ENCODE data around the gene PGRMC2.
"Not testable (repeated sequence)": the region's sequence is repeated elsewhere in the genome, so short reads cannot be mapped to it uniquely, and the experiment has no call there.

Gene PGRMC2

DNA sequence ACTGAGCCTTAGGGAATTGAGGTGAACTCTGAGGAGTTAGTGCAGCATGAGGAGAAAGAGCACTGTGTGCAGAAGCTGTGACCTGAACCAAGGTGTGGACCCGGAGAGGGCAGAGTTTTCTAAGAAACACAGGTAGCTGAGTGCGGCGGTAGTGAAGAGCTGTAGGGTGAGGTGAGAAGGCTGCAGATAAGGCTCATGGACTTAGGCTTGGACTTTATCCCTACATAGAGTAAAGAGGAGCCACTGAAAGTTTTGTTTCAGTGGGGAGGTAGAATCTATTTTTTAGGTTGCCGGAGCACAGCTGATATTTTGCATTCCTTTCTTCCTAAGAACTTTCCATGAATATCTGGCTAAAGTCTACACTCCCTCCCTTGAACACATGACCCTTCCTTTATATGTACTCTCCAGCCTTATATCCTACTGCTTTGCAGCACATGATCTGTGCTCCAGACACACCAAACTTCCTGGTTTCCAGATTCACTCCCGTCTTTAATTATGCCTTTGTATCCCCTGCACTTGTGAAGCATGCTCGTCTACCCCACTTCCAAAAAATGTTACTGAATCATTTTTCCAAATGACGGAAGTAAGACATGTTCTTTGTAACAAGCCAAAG is 10.6 kb upstream of the PGRMC2 start:
- DNase-seq, result no peak

DNA sequence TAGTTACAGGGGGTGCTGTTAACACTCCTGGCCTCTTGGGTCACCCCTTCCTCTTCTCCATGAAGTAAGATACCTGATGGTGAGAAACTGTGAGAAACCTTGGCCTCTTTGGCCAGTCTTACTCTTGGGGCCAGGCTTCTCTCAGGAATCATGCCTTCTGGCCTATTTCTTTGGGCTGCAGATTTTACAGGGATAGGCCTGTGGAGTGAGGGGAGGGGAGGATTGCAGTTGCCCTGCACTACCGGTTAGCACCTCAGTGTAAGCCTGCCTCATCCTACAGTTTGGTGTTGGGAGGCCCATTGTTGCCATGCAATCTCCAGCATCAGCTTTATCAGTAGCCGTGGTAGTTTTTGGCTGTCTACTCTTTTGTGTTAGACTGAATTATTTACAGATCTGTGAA is 7.6 kb upstream of the PGRMC2 start:
- DNase-seq, result no peak

- no peak for DNase-seq
Observed at GRCh38 chr4:128294464-128294863, 6.9 kb upstream of the PGRMC2 start.

- DNase-seq, result no peak
Observed at GRCh38 chr4:128292349-128292748, 4.7 kb upstream of the PGRMC2 start.

DNA sequence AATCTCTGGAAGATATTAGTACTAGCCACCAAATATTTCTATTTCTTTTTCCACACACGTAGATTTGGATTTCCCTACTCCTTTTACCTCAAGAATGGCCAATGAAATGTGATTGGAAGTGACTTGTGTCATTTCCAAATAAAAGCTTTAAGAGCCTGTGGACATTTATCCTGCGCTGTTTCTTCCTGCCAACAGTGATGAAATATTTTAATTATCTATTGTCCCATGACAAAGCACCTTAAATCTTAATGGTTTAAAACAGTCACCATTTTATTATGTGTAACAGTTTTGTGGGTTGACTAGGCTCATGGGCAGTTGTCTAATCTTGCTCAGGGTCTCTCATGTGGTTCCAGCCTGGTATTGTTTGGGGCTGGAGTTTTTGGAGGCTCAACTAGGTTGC is 3.5 kb upstream of the PGRMC2 start:
- DNase-seq, result no peak

DNA sequence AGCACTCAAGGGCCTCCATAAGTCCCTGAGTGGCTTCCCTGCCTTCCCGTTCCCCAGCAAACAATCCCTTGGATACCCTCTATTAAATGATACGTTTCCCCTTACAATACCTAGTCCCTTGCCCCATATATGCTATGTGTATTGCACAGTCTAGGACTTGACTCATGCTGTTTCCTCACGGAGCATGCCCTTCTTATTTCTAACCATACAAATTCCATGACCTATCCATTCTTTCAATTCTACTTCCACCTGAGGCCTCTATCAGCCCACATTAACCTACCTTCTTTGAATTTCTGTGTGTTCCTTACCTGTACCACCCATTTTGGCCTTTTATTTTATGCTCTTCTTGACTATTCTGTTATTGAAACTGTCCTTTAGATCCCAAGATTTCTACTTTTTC is 2.9 kb upstream of the PGRMC2 start:
- no peak for DNase-seq

GRCh38 chr4:128289523-128290158 is 2.0 kb upstream of the PGRMC2 start:
- DNase-seq, result no peak

GRCh38 chr4:128288689-128289106 is 1.1 kb upstream of the PGRMC2 start:
- DNase-seq, result peak; percentile 18

GRCh38 chr4:128287871-128288688 is 467 bp upstream of the PGRMC2 start:
- peak; percentile 99 for DNase-seq

GRCh38 chr4:128286474-128287058 is 1.0 kb downstream of the PGRMC2 start:
- DNase-seq, result peak; percentile 43

DNA sequence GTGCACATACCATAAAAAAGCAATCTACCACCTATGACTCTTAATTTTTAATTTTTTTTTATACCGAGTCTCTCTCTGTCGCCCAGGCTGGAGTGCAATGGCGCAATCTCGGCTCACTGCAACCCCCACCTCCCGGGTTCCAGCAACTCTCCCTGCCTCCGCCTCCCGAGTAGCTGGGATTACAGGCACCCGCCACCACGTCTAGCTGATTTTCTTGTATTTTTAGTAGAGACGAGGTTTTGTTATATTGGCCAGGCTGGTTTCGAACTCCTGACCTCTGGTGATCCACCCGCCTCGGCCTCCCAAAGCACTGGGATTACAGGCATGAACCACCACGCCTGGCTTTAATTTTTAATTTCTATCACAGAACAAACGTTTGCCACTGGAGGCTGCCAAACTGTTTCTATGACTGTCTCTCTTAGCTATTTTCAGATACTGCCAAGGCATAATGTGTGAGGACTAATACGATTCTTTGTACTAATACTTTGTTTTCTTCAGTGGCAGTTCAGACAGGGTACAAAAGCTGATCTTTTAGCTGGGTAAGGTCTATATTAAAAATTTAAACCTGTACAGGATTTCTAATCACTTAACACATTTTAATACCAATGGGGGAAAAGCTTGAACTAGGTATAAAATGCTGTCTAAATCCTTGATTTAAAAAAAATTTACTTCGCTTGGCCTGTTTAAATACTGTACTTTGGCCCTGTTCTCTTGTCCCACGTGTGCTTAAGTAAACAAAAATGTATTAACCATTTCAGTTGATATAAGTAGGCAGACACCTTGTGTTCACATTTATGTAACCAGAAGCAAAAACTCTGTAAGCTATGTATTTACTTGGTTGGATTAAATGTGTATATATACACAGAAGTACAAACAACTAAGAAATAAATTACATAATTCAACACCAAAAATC is 2.3 kb downstream of the PGRMC2 start:
- no peak for DNase-seq

DNA sequence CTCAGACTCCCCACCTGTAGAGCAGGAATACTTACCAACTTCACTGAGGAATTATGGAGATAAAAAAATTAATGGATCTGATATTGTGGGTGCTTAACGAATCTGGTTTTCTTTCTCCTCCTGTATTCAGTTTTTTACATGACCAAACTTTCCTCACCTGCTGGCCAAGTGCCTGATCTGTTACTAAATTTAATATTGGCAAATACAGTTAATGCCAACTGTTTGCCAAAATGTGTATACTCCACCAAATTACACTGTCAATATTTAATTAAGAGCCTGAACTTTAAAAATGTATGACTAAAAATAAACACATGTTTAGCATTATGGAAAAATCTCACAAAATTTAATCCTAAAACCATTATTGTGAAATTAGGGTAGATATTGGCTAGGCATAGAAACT is 3.3 kb downstream of the PGRMC2 start:
- no peak for DNase-seq

DNA sequence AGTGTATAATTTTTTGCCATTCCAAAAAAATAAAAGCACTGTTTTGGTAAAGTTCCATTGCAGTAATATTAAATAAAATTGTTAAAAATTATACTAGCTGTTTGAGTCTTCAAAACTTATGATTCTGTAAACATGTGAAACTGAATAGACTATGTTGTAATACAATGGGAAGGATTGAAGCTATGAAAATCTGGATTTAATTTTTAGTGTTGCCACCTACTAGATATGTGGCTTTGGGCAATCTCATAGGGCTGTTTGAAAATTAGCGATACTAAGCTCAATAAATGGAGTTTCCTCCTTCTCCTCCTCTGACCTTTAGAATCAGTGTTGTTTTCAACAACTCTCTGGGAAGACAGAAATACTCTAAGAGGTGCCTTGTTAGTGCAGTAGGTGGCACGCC is 4.5 kb downstream of the PGRMC2 start:
- no peak for DNase-seq

DNA sequence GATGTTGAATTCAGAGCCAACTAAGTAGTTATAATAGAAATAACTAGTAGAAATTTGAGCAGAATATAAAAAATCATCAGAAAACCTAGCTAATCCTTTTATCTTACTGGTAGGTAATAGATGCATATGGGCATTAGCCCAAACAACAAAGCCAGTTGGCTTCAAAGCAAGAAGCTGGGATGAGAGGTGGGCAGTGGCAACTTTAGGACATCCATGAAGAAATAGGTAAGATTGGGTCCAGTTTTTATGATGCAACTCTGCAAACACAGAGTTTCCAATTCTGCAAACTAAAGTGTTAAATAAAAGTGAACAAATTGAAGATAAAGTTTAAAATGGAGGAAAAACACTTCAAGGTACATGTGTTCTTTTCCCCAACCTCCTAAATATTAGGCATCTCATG is 5.1 kb downstream of the PGRMC2 start:
- DNase-seq, result no peak

DNA sequence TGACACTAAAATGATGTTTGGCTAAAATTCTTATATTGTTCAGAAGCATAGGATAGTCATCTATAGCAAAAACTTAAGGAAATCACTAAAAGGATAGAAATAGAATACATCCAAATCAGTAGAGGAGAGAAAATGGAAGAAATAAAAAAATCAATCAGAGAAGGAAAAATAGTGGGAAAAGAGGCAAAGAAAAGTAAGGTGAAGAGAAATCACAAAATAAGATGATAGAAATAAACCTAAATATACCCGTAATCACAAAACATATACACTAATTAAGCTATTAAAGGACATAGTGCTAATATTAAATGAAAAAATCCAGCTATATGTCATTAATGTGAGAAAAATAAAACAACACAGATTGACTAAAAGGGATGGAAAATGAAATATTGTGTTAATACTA is 6.3 kb downstream of the PGRMC2 start:
- no peak for DNase-seq

DNA sequence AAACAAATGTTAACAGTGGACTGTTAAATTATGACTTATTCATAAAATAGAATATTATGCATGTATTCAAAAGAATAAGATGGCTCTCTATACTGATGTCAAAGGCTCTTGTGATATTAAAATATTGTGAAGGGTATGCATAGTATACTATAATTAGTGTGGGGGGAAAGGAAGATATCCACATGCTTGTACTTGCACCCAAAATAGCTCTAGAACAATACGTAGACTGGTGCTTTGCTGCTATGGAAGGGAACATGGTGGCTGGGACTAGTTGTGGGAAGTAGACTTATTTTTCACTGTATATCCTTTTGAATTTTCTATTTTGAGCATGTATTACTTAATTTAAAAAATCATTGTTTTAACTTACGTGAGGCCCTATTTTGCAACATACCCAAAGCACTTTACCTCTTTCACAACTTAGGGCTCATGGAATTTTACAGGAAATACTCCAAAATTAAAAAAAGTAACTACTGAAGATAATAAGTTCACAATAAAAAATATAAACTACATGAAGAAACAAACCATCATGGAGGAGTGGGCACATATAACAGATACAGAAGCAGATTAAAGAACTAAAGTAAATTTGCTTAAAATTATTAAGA is 7.9 kb downstream of the PGRMC2 start:
- no peak for DNase-seq

DNA sequence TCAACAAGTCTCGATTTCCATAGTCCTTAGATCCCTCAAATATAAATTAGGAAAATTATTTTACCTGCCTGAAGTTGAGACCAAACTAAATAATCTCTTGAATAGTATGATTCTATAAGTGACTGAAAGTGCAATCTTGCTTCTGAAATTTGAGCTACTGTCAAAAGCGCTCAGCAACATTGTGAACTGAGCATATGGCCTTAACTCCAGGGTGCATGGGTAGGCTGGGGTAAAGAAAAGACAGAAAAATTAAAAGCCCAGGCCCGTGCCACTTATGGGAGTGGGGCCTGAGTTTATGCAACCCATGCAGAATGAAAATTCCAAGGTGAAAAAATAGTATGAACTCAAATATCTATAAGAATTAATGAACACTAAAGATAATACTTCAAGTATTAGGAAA is 9.8 kb downstream of the PGRMC2 start:
- no peak for DNase-seq

DNA sequence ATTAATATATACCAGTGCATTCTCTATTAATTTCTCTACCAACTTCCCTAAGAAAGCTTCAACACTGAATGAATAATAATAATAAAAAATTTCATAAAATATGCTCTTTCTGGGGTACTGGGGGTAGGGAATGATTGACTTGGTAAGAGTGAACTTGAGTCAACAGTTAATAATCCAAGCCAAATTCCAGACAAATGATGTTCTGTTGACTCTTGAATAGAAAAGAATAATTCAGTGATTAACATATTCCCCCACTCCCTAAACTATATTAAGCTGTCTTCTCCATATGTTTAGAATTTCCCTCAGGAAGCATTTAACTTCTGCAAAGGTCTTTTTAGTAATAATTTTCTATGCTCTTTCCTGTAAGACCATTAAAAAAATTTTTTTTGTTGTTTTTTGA is 12.3 kb downstream of the PGRMC2 start:
- no peak for DNase-seq

- DNase-seq, result no peak
Observed at GRCh38 chr4:128271551-128271950, 16.1 kb downstream of the PGRMC2 start.

GRCh38 chr4:128268970-128269369 is 18.6 kb downstream of the PGRMC2 start:
- no peak for DNase-seq

DNA sequence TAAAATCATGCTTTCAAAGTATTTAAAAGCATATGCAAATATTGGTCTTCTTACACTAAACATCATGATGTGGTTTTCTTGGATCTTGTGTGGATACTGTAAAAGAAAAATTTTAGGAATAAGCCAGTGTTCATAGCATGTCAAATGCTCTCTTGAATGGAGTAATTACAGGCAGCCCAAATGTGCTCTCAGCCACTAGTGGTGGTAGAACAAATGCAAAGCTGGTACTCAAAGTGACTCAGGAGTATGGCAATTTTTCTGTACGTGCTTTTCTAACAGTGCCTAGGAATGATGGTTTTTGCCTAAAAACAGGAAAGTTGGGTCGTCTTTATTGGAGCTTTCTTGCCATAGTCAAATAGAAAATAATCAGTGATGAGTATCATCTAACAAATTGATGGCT is 19.9 kb downstream of the PGRMC2 start:
- DNase-seq, result no peak

DNA sequence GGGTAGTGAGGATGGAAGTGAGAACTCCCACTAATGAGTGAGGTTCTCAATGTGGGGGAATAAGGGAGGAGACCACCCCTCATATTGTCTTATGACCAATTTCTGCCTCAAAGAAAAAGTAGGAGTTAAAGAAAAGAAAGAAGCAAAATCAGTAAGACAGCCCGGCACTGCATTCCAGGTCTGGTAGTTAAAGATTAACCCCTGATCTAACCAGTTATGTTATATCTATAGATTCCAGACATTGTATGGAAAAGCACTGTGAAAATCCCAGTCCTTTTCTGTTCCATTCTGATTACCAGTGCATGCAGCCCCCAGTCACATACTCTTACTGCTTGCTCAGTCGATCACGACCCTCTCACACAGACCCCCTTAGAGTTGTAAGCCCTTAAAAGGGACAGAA is 20.4 kb downstream of the PGRMC2 start:
- not testable (repeated sequence) for DNase-seq
